Endometrial microvascular endothelial cells (primary cell): Measurements from ENCODE around the gene TP53AIP1. TPM values are rescaled to one million over a fixed set of nuclear protein-coding genes. Genes with fewer than 3 reads are reported as not detected.

ENCODE experiments used
- in situ Hi-C: cut with HindIII; loops from 2 replicates; pipeline ENCODE4 v1.10.0; 2017; ENCODE audit warnings: low sequenced_read_pairs, low pct_unique_long_range_greater_than_20kb; ENCODE audit errors: inconsistent ontology term
- total RNA-seq: library from RNA; depleted of rRNA; stranded (reverse); fragments of >200 nt; gene quantifications from one replicate; pipeline ENCODE4 v1.2.3, GENCODE V29; 2015; ENCODE audit errors: inconsistent ontology term

TP53AIP1 gene
- total RNA-seq, 1 donor from 2014 or later, result not detected

GRCh38 chr11:128896356-128896755, 46.3 kb downstream of the TP53AIP1 start:
- in situ Hi-C loops, result loop anchor here (25.0 kb wide), 1 partner anchor 141 kb away; no protein-coding TSS in a partner anchor

- in situ Hi-C loops, result loop anchor here (25.0 kb wide), 1 partner anchor 142 kb away; no protein-coding TSS in a partner anchor
These were observed 47.1 kb downstream of the TP53AIP1 start for GRCh38 chr11:128895526-128895925.

- in situ Hi-C loops, result loop anchor here (25.0 kb wide), 1 partner anchor 143 kb away; no protein-coding TSS in a partner anchor
These were observed 48.0 kb downstream of the TP53AIP1 start for GRCh38 chr11:128894685-128895084.

DNA sequence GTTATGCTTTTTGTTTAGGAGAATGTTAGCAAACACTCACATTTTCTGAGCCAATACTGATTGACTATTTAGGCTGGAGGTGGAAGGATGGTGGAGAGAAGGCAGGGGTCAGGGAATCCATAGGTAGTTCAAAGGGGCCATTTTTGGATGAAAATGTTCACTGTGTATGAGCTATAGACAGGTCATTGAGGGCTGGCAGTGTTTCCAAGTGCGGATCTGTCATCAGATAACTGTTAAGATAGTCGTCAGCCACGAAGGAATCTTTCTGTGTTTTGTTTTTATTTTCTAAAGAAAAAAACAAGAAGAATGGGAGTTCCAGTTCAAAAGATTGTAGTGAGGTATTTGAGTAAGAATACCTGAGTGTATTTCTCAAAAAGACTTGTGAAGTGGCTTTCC, 48.4 kb downstream of the TP53AIP1 start:
- in situ Hi-C loops, result loop anchor here (25.0 kb wide), 1 partner anchor 143 kb away; no protein-coding TSS in a partner anchor

DNA sequence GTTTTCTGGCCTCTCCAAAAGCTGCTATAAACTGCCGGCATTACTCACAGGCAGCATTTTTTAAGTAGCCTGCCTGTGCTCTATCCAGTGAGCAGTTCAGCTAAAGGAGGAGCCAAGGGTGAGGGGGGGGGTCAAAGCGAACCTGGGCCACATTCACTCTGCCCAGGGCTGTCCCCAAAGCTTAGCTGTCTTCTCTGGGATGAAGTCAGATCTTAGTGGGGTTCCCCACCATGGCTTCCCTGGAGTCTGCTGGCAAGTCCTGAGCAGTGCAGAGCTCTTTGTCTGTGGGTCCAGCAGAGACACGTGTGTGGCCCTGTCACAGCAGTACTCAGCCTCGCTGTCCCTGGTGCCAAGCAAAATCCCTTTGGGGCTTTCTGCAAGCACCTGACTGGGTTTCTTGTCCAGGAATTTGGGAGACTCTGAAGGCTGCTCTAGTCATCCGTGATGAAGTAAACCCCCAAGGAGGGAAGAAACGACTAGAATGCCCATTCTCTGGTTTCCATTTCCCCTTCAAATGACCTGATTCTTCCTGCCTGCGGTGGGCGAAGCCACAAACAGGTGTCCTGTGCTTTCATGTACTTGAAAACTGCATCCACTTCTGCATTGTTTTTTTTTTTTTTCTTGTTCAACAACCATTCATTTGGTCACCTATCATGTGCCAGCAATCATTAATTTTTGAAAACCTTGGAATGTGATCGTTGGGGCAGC, 48.9 kb downstream of the TP53AIP1 start:
- in situ Hi-C loops, result loop anchor here (25.0 kb wide), 1 partner anchor 144 kb away; no protein-coding TSS in a partner anchor

- in situ Hi-C loops, result loop anchor here (25.0 kb wide), 1 partner anchor 144 kb away; no protein-coding TSS in a partner anchor
These were observed 49.7 kb downstream of the TP53AIP1 start for GRCh38 chr11:128892866-128893565.

GRCh38 chr11:128891913-128892398, 50.7 kb downstream of the TP53AIP1 start:
- in situ Hi-C loops, result loop anchor here (25.0 kb wide), 1 partner anchor 145 kb away; no protein-coding TSS in a partner anchor

DNA sequence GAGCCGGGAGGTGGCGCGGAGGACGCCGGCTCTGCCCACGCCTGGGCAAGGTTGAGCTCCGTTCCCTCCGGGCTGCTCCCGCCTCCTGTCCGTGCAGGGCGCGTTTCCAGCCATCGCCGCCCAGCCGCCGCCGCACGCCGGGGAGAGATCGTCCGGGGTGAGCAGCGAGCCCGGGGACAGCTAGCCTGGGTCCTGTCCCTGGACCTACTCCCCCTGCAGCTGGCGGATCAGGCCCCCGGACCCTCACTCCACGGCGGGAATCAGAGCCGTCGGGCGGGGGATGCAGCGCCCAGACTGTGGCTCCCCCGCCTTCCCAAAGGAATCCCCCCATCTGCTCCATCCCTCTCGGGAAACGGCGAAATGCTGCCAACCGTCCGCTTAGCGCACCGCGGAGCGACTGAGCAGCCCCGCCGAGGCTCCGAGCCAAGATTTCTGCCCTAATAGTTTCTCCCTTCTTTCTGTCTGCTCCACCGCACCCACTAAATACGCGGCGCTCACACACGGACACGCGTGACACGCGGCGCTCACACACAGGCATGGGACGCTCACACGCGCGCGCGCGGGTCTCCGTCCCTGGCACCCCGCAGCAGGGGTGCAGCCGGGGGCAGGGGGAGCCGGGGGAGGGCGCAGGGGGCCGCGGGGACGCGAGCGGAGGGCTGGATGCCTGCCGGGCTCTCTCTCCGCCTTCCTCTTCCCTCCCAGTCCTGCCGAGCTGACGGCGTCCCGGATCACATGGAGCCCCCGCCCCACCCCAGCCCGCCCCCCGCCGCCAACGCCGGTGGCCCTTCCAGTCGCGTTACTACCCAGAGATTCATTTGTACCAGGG, 51.9 kb downstream of the TP53AIP1 start, which contains the start of gene KCNJ5:
KCNJ5 (plus strand) TSS at position 814 of the 826 bp plus-strand sequence. CDS start 19,918 bp downstream, outside the sequence.
- in situ Hi-C loops, result loop anchor here (25.0 kb wide), 1 partner anchor 147 kb away; no protein-coding TSS in a partner anchor

DNA sequence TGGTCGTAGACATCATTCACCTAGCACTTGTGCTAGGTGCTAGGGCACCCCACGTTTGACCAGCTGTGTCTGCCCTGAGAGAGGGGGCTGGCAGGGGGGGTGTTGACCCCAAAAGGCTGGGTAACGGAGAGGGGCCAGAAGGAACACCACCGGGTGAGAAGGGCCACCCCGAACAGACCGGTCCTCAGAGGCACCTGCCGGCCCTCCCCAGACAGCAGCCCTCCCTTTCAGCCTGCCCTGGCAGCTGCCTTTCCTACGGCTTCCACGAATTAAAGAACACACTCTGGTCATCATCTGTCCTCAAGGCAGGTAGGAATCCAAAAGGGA, 52.5 kb downstream of the TP53AIP1 start:
- in situ Hi-C loops, result loop anchor here (25.0 kb wide), 1 partner anchor 147 kb away; no protein-coding TSS in a partner anchor

DNA sequence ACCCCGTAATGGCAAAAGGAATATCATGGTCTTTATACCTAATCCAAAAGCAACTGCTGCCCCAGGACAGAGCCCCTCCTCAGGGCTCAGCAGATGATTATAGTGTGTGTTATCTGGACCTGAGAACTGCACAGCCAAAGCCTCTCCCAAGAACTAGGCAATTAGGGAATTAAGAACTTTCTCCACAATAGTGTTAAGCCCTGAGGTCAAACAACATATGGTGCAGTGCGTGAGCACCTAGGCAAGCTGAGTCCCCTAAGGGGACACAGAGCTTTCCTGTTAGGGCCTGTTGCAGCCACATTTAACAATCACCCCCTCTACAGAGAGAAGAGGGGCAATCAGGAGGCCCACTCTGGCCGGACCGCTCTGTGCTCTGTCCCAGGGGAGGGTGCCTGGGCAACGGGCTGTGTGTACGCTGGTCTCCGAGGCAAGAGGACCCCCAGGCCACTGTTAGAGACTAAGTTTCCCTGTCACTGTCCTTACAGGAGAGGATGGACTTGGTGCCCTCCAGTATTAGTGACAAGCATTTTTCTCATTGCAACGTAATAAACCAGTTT, 52.9 kb downstream of the TP53AIP1 start:
- in situ Hi-C loops, result loop anchor here (25.0 kb wide), 1 partner anchor 148 kb away; no protein-coding TSS in a partner anchor

- in situ Hi-C loops, result loop anchor here (25.0 kb wide), 1 partner anchor 149 kb away; no protein-coding TSS in a partner anchor
These were observed 54.4 kb downstream of the TP53AIP1 start for GRCh38 chr11:128888034-128888985.

DNA sequence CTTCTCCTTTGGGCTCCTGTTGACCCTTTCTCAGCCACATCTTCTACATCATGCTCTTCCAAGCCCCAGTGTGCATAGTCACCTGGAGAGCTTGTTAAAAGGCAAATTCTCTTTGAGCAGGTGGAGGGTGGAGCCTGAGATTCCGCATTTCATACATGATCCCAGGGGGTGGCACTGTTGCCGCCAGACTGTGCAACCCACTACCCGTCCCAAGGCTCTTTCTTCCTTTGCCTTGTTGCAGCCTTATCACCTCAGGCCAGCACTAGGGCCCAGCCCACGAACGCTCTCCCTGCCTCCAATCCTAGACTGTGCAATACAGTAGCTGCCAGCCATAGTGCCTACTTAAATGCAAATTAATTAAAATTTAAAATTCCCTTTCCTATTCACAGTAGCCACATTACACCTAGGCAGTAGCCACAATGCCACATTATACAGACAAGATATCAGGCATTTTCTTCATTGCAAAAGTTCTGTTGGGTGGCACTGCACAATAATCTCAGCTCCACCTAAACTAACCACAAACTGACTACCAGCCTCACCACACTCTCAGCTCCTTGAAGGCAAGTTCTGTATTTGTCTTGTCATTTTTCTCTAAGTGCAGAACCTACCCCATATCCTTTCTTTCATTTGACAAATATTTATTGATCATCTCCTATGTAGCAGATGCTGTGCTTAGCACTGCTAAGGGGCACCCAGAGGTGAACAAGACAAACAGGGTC, 56.1 kb downstream of the TP53AIP1 start:
- in situ Hi-C loops, result loop anchor here (25.0 kb wide), 1 partner anchor 151 kb away; no protein-coding TSS in a partner anchor

Other genes with a start within 250 kb of the TP53AIP1 start
- 73.0 TPM for gene FLI1, start 248.8 kb downstream of the TP53AIP1 start, total RNA-seq
- not detected for gene KCNJ1, start 75.6 kb downstream of the TP53AIP1 start, total RNA-seq
- not detected for gene KCNJ5, start 51.5 kb downstream of the TP53AIP1 start, total RNA-seq
- gene ARHGAP32, start 249.5 kb upstream of the TP53AIP1 start, total RNA-seq, result 2.6 TPM